Subcutaneous adipose tissue (tissue), 4 donors: Measurements from ENCODE around the gene ADCY9. TPM values are rescaled to one million over a fixed set of nuclear protein-coding genes. Genes with fewer than 3 reads are reported as not detected.

Source experiments
- CTCF ChIP-seq: fragments of 450-650 bp; IDR thresholded peaks from one replicate; pipeline ENCODE4 v1.5.1; 2016; ENCODE audit warnings: low read depth, mild to moderate bottlenecking, control low read depth, antibody characterized with exemption, moderate library complexity
- total RNA-seq, 4 donors: library from RNA; depleted of rRNA; stranded (reverse); fragments of >200 nt; gene quantifications; one replicate each; pipeline ENCODE4 v1.1.0, GENCODE V29; 2016

Gene ADCY9
- 10 to 100 TPM in 1 of 4 donors, 1 to 10 TPM in 3; 9.5 to 16.4 (median 9.8) TPM for total RNA-seq

GRCh38 chr16:4116325-4117249 lies at the start of gene ADCY9:
ADCY9 (minus strand) TSS chr16:4116442; CDS start chr16:4115442, 1,000 bp downstream.
- no peak for TF ChIP-seq CTCF

- TF ChIP-seq CTCF: no peak
Observed at GRCh38 chr16:4160658-4161430, 44.6 kb upstream of the ADCY9 start.

- no peak for TF ChIP-seq CTCF
Observed at GRCh38 chr16:4159726-4160125, 43.5 kb upstream of the ADCY9 start.

- TF ChIP-seq CTCF: no peak
Observed at GRCh38 chr16:4158143-4159093, 42.2 kb upstream of the ADCY9 start.

GRCh38 chr16:4157376-4157825 lies 41.2 kb upstream of the ADCY9 start:
- no peak for TF ChIP-seq CTCF

- TF ChIP-seq CTCF: no peak
Observed at GRCh38 chr16:4152267-4152666, 36.0 kb upstream of the ADCY9 start.
